Nephron (organoid): ENCODE measurements around the gene MAMSTR.

Experiments
- H3K27ac Mint-ChIP-seq, 3 experiments: 2 replicates each; pipeline ENCODE4 v1.8.0; 2020; ENCODE audit warnings: mixed read lengths in 3 of 3, mild to moderate bottlenecking in 2 of 3, moderate library complexity in 1 of 3
- H3K27me3 Mint-ChIP-seq: 2 replicates; pipeline ENCODE4 v1.8.0; 2021; ENCODE audit warnings: low read depth, mild to moderate bottlenecking, moderate library complexity, mixed read lengths
- H3K36me3 Mint-ChIP-seq: 2 replicates; pipeline ENCODE4 v1.8.0; 2020; ENCODE audit warnings: low read depth, mixed read lengths
- H3K4me1 Mint-ChIP-seq: 2 replicates; pipeline ENCODE4 v1.8.0; 2020; ENCODE audit warnings: mixed read lengths
- H3K4me3 Mint-ChIP-seq, 3 experiments: 2 replicates each; pipeline ENCODE4 v1.8.0; 2020; ENCODE audit warnings: mild to moderate bottlenecking in 3 of 3, mixed read lengths in 3 of 3, moderate library complexity in 2 of 3
- H3K9me3 Mint-ChIP-seq: 2 replicates; pipeline ENCODE4 v1.8.0; 2020; ENCODE audit warnings: mixed read lengths
- CTCF ChIP-seq, 3 experiments: fragments of 200-600 bp; sonication (generic); IDR thresholded peaks; one replicate each; pipeline ENCODE4 v1.5.0; 2021; ENCODE audit warnings: antibody characterized with exemption in 3 of 3; ENCODE audit not compliant: unreplicated experiment in 3 of 3

Gene MAMSTR

GRCh38 chr19:48757089-48757675 is 37.7 kb upstream of the MAMSTR start:
- no peak overlapping the region for H3K27ac Mint-ChIP-seq
- peaks cover 26% of the 10 kb centered on the region for H3K27me3 Mint-ChIP-seq
- H3K4me3 Mint-ChIP-seq: no peak overlapping the region
- no peaks in the 10 kb centered on the region for H3K36me3 Mint-ChIP-seq
- H3K4me1 Mint-ChIP-seq: peaks cover 15% of the 10 kb centered on the region
- no peaks in the 10 kb centered on the region for H3K9me3 Mint-ChIP-seq
- TF ChIP-seq CTCF (IDR thresholded peaks at IDR 0.05; ENCODE audit: unreplicated experiment in 3 of 3): no peak

GRCh38 chr19:48756686-48757085 is 37.2 kb upstream of the MAMSTR start:
- TF ChIP-seq CTCF (IDR thresholded peaks at IDR 0.05; ENCODE audit: unreplicated experiment in 3 of 3): no peak
- H3K4me3 Mint-ChIP-seq: no peak overlapping the region
- H3K36me3 Mint-ChIP-seq: no peaks in the 10 kb centered on the region
- H3K27me3 Mint-ChIP-seq: peaks cover 30% of the 10 kb centered on the region
- no peaks in the 10 kb centered on the region for H3K9me3 Mint-ChIP-seq
- H3K27ac Mint-ChIP-seq: no peak overlapping the region
- H3K4me1 Mint-ChIP-seq: peaks cover 18% of the 10 kb centered on the region

- H3K27ac Mint-ChIP-seq: no peak overlapping the region
- H3K4me3 Mint-ChIP-seq: no peak overlapping the region
- TF ChIP-seq CTCF (IDR thresholded peaks at IDR 0.05; ENCODE audit: unreplicated experiment in 3 of 3): no peak
- peaks cover 18% of the 10 kb centered on the region for H3K4me1 Mint-ChIP-seq
- no peaks in the 10 kb centered on the region for H3K36me3 Mint-ChIP-seq
- peaks cover 33% of the 10 kb centered on the region for H3K27me3 Mint-ChIP-seq
- no peaks in the 10 kb centered on the region for H3K9me3 Mint-ChIP-seq
Observed at GRCh38 chr19:48756212-48756611, 36.7 kb upstream of the MAMSTR start.

GRCh38 chr19:48755787-48756186 is 36.3 kb upstream of the MAMSTR start:
- Mint-ChIP-seq H3K27me3 (peaks cover 36% of the 10 kb centered on the region), H3K36me3 (no peaks in the 10 kb centered on the region), H3K27ac (no peak overlapping the region), H3K4me1 (peaks cover 18% of the 10 kb centered on the region), H3K9me3 (no peaks in the 10 kb centered on the region), H3K4me3 (no peak overlapping the region)
- TF ChIP-seq CTCF (IDR thresholded peaks at IDR 0.05; ENCODE audit: unreplicated experiment in 3 of 3): no peak

- H3K27me3 Mint-ChIP-seq: peaks cover 37% of the 10 kb centered on the region
- peaks cover 18% of the 10 kb centered on the region for H3K4me1 Mint-ChIP-seq
- peak within 1 kb of the TSS in 1 of 3 experiments; percentile 64 for H3K4me3 Mint-ChIP-seq
- no peak within 1 kb of the TSS for H3K27ac Mint-ChIP-seq
- H3K36me3 Mint-ChIP-seq: no peaks in the 10 kb centered on the region
- no peak for TF ChIP-seq CTCF (IDR thresholded peaks at IDR 0.05; ENCODE audit: unreplicated experiment in 3 of 3)
- H3K9me3 Mint-ChIP-seq: no peaks in the 10 kb centered on the region
Observed at GRCh38 chr19:48755084-48755641, 35.6 kb upstream of the MAMSTR start, which contains the start of gene FGF21. TSS of gene FGF21 (plus strand) at chr19:48755524. CDS start at chr19:48756237, 713 bp downstream.
